ENCODE data around the gene SNTG2.

The SNTG2 gene

DNA sequence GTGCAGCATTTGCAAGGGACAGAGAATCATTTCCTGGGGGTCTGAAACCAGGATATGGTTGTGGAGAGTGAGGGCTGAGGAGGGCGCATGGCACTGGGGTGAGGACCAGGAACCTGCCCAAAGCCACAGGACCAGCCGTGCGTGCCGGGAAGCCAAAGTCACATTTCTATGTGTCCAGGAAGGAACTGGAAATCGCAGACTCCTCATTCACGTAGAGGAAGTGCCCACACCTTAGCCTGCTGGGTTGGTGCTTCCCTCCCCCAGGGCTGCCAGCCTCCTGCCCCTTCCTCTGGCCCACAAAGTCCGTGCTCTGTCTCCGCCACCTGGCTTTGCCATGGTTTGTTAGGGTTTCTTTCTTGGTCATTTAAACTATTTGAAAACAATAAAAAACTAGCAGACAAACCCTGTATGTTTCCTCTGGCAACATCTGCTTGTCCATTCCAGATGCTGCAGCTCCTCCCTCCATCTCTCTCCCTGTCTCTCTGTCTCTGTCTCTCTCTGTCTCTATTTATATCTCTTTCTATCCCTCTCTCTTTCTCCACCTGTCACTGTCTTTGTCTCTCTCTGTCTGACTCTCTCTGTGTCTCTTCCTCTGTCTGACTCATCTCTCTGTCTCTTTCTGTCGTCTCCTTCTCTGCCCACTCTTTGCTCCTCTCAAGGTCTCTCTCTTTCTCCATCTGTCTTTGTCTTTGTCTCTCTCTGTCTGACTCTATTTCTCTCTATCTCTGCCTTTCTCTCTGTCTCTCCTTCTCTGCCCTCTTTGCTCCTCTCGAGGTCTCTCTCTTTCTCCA lies 299.4 kb downstream of the SNTG2 start:
- no peak for DNase-seq

DNA sequence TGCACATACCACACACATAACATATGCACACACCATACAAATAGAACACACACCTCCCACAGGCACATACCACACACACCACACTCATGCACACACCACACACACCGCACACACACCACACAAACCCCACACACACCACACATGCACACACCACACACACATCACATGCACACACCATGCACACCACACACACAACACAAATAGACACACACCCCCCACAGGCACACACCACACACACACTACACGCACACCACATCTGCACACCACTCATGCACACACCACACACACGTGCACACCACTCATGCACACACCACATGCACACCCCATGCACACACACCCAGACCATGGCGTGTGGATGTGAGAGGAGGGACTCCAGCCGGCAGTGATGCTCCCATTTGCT lies 300.9 kb downstream of the SNTG2 start:
- no peak for DNase-seq

DNA sequence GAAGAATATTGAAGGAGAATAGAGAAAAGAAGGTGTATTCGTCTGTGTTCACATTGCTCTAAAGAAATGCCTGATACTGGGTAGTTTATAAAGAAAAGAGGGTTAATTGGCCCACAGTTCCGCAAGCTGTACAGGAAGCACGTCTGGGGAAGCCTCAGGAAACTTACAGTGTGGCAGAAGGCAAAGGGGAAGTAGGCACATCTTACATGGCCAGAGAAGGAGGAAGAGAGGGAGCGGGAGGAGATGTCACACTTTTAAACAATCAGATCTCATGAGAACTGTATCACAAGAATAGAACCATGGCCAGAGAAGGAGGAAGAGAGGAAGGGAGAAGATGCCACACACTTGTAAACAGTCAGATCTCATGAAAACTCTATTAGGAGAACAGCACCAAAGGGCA lies 303.0 kb downstream of the SNTG2 start:
- no peak for DNase-seq

DNA sequence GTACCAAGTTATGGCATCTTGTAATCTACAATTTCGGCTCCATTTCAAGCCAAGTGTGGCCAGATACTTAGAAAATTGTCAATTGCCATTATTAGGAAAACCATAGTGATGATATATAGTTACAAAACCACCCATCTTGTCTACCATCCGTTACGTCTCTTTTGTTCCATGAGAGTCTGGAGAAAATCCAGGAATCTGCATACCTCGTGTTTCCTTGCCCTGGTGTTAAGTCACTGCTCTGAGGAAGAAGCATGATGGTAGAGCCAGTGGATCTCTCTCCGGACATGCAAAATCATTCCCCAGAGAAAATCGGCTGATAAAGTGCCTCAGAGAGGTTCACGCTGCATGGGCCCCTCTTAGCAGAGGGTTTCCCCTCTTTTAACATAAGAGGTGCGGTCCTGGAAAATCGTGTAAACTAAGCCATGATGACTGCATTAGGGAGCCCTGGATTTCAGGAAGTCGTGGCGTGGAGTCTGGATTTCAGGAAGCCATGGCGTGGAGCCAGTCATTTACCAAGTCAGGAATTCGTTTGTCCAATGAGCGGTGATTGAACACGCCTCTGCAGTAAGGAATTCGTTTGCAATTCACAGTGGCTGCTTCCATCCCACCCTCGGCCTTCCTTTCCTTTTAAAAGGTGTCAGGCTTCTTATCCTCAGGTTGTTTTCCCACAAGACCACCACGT lies 304.2 kb downstream of the SNTG2 start:
- DNase-seq: no peak

DNA sequence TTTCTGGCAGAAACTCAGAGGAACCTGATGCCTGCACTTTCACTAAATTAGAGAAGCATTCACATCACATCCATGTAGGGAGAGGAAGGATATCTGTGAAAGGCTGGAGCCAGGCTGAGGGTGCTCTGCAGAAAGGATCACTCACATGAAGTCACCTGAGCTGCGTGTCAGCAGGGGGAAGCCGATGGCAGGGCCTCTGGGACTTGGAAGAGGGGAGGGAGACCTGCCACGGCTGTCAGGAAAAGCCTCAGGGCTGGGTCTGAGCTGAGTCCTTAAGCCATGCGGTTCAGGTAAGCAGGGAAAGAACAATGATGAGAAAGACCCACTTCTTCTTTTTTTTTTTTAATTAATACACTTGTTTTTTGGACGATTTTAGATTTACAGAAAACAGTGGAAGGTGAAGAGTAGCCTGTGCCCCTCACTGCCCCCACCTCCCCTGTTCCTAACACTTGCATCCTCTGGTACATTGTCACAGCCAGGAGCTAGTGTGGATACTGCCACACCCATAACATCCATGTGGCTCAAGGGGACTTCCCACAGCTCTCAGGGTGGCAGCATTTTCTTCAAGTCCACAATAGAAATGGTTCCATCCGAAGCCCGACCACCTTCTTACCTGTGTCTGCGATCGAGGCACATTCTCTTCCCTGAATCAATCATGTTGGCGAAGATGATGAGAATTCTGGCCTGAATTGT lies 306.1 kb downstream of the SNTG2 start:
- no peak for DNase-seq

DNA sequence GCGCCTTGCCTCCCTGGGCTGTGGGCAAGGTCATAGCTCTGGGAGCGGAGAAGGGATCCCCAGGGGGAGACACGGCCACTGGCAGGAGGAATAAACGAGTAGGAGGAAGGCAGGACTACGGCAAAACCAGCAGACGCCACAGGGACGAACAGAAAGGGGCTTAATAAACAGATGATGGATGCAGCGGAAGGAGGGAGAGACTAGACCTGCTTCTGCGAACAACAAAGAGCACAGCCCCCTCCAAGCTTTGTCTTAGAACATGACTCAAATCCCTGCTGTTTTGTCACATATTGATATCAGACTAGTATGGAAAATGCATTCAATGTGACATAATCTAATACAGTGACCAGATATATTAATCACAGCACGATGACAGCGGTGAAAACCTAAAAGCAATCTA lies 306.7 kb downstream of the SNTG2 start:
- DNase-seq: no peak

DNA sequence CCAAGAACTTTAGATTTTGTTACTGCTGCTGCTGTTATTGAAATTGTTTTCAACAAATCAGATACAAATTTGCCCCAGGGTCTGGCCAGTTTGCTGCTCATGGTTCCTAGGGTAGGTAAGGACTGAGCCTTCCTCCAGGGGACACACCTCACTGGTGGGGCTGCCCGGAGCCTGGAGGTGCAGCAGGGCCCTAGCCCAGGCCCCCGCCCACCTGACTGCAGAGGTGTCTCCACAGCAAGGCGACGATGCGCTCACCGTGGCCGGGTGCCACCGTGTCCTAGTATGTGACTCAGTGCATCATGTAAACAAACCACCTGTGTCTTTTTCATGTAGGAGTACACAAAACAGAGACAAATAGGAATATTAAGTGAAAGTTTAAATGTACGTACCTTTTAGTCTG lies 309.1 kb downstream of the SNTG2 start:
- no peak for DNase-seq

DNA sequence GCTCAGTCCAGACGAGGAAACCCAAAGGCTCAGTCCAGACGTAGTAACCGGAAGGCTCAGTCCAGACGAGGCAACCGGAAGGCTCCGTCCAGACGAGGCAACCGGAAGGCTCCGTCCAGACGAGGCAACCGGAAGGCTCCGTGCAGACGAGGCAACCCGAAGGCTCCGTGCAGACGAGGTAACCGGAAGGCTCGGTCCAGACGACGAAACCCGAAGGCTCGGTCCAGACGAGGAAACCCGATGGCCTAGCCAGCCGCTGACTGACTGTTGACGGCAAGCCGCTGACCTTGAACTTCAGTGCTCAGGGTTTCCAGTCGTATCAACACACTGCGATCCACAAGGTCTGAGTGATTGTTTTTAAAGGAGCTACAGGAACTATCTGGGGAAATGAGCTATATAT lies 312.0 kb downstream of the SNTG2 start:
- no peak for DNase-seq

DNA sequence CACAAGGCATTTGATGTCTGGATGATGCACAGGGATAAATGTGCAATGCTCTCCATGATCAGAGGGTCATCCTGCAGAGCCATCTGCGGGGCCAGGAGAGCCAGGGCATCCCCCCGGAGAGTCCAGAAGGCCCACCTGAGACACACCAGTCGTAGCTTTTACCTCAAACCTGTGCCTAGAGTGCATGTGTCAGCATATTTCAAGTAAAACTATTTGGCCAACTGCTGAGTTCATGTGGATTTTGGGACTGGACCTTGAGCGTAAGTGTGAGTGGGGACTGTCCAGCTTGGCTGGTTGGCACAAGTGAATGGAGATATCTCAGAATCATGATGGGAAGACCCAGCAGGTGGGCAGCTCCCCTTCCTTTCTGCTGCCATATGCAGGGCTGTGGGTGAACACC lies 314.8 kb downstream of the SNTG2 start:
- no peak for DNase-seq

DNA sequence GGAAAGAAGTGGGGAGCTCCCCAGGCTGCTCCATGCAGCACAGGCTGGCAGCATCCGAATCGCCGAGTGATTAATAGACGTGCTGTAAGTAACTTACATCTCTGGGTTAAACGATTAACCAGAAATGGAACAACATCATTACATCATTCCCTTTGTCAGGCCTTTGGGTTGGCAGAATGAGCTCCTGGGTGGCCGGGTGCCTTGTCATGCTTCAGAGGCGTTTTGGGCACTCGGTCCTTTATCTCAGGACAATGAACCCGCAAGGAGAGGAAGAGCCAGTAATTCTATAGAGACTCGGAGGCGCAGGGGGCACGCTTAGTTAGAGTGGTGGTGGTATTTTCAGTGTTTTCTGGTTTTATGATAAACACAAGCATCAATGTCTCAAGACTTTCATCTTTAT lies 315.7 kb downstream of the SNTG2 start:
- no peak for DNase-seq

DNA sequence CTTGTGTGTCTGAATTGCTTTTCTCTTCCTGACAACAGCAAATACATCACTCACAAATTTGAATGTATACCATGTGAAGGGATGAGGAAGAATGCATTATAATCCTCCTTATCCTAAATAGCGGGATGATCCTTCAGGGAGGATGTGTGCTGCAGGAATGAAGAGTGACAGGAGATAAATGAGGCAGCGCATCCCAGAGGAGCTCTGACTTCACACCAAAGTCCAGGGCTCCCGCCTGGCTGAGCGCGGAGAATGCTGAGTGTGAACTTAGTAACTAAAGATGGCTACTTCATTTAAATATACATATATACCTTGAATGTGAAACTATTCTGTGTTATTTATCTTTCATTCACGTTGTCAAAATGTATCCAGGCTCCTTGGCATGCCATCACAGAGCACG lies 317.4 kb downstream of the SNTG2 start:
- DNase-seq: no peak

DNA sequence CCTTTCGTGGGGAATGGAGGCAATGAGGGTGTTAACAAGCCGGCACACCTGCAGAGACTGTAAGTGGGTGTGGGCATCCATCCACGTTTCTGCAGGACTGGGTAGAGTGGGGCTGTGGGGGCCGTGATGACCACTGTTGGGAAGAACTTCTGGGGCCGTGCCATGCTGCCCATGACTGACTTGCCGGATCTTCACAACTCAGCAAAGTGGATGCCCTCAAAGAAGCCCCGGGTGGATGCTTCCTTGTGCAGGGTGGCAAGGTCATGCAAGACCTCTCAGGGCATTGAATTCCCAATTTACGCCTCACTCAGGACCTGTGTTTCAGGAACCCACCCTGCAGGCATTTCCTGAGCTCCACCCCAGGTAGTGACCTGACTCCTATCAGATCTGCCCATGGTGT lies 319.2 kb downstream of the SNTG2 start:
- no peak for DNase-seq

DNA sequence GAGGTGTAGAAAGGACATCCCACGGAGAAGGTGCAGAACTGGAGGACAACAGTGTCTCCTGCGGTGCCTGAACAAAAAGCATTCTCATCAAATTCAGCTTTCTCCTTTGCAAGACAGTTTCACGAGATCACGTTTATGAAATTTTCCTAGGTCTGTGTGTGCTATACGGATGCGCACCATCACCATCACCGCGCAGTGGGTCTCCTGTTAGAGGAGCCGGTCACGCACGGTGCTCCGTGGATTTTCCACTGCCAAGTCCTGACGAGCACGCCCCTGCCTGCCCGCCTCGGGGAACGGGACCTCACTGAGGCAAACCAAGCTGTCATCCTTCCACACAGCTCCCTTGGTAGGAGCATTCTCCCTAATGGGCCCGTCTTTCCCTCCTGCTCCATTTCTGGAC lies 322.2 kb downstream of the SNTG2 start:
- DNase-seq: no peak

DNA sequence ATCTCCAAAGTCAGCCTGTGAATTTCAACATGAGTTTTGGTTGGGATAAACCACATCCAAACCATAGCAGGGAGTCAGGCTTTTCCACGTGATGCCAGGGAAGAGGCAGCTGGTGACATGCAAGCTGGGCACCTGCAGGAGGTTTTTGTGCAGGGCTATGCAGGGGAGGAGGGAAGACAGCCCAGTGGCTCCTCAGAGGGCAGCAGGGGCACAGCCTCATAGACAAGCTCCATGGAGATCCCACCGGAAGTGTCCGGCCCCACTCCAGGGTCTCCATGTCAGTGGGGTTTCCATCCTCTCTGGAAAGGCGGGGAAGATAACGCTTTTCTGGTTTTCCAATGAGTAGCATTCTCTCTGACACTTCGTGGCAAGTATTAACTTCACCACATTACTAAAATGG lies 327.0 kb downstream of the SNTG2 start:
- no peak for DNase-seq

DNA sequence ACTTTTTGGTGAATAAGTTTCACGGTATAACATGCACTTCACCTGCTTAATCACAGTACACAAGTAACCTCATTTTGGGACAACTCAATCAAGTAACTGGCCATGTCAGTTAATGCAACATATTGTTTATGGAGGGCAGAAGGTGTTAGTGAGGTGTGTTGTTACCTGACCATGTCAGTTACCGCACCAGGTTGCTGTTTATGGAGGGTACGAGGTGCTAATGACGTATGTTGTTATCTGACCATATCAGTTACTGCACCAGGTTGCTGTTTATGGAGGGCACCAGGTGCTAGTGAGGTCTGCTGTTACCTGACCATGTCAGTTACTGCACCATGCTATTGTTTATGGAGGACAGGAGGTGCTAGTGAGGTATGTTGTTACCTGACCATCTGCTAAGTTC lies 327.5 kb downstream of the SNTG2 start:
- no peak for DNase-seq

DNA sequence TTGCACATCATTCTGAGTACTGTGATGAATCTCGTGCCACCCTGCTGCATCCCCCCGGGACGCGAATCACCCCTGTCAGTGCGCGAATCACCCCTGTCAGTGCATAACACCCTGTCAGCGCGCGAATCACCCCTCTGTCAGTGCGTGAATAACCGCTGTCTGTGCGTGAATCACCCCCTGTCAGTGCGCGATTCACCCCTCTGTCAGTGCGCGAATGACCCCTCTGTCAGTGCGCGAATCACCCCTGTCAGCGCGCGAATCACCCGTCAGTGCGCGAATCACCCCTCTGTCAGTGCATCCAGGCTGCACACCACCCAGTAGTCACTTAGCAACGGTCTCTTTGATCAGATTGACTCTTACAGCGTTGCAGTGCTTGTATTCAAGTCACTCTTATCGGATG lies 328.2 kb downstream of the SNTG2 start:
- no peak for DNase-seq

DNA sequence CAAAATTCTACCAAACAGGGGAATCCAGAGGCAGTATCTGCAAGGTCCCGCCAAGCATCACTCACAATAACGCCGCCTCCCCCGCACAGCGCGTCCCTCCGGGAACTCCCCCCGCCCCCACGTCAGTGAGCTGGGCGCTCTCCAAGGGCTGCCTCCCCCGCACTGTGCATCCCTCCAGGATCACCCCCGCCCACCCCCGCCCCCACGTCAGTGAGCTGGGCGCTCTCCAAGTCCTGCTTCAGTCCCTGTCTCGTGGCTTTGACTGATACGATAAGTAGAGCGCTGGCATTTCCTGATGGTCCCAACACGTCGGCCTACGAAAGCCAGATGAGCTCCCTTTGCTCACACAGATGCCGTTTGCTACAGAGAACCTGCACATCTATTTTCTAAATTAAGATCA lies 331.9 kb downstream of the SNTG2 start:
- no peak for DNase-seq

DNA sequence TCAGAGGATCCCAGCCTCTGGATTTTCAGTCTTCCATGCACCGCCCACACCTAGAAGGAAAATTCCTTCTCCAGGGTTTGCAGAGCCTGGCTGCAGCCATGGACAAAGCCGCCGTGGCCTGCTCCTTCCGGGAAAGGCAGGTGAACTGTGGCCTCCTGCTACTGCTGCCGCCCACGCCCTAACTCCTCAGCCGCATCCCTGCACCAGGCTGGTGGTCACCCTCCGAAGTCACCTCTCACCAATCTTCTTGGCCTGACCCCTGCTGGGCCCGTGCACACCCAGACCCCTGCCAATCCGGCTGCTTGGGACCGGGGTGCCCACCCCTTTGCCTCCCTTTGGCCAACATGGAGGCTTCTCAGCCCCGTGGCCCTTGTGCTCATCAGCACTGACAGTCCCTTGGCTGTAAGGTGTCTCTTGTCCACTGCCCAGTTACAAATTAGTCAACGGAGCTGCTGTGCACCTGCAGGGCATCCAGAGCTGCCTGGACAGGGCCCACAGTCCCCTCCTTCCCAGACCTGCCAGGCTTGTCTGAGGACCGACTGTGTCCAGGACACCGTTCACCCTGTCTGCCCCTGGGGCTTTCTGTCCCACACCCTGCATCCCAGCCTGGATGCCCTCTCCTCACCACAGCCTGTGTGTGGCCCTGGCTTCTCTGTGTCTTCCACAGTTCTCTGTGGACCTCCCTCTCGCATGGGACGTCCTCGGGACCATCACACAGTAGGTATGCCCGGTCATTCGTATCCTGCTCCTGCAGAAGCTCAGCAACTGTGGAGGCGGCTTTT lies 332.6 kb downstream of the SNTG2 start:
- no peak for DNase-seq

DNA sequence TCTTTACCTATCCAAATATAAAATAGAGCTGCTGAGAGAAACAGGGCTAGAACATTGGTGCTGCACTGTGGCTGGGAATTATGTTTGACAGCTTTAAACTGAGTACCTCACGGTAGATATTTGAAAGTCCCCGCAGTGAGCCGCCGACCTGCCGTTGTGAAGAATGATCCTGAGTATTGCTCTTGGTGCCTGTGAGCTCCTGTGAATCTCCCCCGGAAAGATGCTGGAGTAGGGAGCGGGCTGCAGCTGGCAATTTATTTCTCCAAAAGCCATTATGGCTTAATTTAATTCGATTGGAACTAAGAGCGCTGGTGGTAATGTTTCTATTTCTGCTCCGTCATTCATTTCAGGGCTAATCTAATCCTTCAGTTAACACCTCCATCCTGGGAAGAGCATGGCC lies 333.2 kb downstream of the SNTG2 start:
- DNase-seq: no peak

DNA sequence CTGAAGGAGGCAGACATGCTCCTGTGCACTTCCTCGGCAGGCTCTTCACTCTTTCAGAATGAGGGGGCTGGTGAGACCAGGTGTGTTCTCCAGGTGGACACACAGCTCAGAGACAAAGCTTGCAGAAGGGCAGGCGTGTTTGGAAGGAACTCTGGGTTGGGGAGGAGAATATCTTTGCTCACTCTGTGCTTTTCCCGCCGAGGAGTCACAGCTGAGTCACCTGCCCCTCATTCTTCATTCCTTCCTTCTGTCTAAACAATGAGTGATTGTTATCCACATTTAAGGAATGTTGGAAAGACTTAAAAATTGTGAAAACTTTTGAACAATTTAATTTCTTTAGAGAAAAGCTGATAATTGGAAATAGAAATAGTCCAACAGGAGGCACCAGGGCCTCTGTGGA lies 336.3 kb downstream of the SNTG2 start:
- DNase-seq: no peak

DNA sequence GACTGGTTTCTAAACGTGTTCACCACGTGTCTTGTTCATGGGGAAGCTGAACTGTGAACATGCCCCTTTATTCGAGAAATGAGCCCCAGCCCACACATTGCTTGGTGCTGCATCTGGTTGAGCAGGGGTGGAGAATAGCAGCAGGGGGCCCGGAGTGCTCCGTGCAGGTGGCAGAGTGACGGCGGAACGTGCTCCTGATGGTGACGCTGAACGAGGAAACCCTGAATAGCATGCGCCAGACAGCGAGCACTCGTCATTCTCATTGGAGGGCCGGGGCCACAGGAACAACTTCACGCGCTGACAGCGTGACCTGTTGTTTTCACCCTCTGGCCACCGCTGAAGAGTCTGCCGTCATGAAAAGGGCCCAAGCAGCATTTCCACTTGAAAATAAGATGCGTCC lies 336.8 kb downstream of the SNTG2 start:
- no peak for DNase-seq

DNA sequence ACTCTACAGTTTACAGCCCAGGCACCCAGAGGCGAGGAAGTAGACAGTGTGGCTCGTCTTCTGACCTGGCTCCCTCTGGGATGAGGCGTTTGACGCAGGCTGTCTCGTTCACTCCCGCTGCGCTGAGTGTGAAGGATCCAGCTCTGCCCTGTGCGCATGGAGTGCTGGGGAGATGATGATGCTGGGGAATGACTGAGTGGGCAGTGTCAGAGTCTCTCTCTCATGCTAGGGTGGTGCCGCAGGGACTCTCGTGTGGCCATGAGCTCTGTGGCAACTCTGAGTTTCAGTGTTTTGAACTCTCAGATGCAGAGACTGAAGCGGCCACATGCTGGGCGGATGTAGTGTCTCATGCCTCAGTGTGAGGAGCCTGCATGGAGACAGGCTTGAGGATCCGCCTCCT lies 344.3 kb downstream of the SNTG2 start:
- no peak for DNase-seq

DNA sequence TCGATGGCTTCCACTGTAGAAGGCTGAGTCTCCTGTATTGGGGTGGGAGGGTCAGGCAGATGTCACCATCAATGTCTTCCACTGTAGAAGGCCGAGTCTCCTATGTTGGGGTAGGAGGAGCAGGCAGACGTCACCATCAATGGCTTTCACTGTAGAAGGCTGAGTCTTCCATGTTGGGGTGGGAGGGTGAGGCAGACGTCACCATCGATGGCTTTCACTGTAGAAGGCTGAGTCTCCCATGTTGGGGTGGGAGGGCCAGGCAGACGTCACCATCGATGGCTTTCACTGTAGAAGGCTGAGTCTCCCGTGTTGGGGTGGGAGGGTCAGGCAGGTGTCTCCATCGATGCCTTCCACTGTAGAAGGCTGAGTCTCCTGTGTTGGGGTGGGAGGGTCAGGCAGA lies 345.1 kb downstream of the SNTG2 start:
- DNase-seq: no peak
